ENCODE results near the gene CALU.

The CALU gene

GRCh38 chr7:128781851-128782250 lies 42.7 kb downstream of the CALU start:
- CTCF ChIA-PET = interaction anchor here (0.7 kb wide), 1 partner anchor 354 kb away, joined by 3 read pairs; no protein-coding TSS in a partner anchor
- H3K4me3 ChIP-seq (ENCODE audit: low read depth, low read length) = no peak overlapping the region
- no peak overlapping the region for H3K27ac ChIP-seq (ENCODE audit: extremely low read depth, low read depth, low read length)
- POLR2A ChIA-PET = interaction anchor here (1.6 kb wide), 1 partner anchor 9 kb away, joined by 4 read pairs; the partner anchor contains the start of gene CCDC136
- H3K4me1 ChIP-seq (ENCODE audit: control insufficient read depth, insufficient read depth, low read length) = no peaks in the 10 kb centered on the region
- TF ChIP-seq ZNF354C (tag by site-specific recombination; IDR thresholded peaks at IDR 0.05; ENCODE audit: borderline replicate concordance, low read depth) (no peak), ZBTB49 (tag by site-specific recombination; IDR thresholded peaks at IDR 0.05; ENCODE audit: low read depth) (no peak), ZNF677 (tag by site-specific recombination; IDR thresholded peaks at IDR 0.05) (no peak), BCL11A (tag by site-specific recombination; IDR thresholded peaks at IDR 0.05; ENCODE audit: low read depth) (no peak), ZNF707 (tag by site-specific recombination; IDR thresholded peaks at IDR 0.05) (no peak), ZNF362 (tag by site-specific recombination; IDR thresholded peaks at IDR 0.05) (no peak), ZNF157 (tag by site-specific recombination; IDR thresholded peaks at IDR 0.05) (no peak), ZNF394 (tag by site-specific recombination; IDR thresholded peaks at IDR 0.05; ENCODE audit: borderline replicate concordance) (no peak), ZNF112 (tag by site-specific recombination; IDR thresholded peaks at IDR 0.05) (no peak), FEZF1 (tag by site-specific recombination; IDR thresholded peaks at IDR 0.05) (no peak), ZNF449 (tag by site-specific recombination; IDR thresholded peaks at IDR 0.05) (no peak), ZNF302 (tag by site-specific recombination; IDR thresholded peaks at IDR 0.05; ENCODE audit: low read depth) (no peak), ZNF132 (tag by site-specific recombination; IDR thresholded peaks at IDR 0.05; ENCODE audit: borderline replicate concordance) (no peak), ZXDB (tag by site-specific recombination; IDR thresholded peaks at IDR 0.05) (no peak), ZNF391 (tag by site-specific recombination; IDR thresholded peaks at IDR 0.05; ENCODE audit: borderline replicate concordance, low read depth) (no peak), ZNF341 (tag by site-specific recombination; IDR thresholded peaks at IDR 0.05; ENCODE audit: low read depth) (no peak), ZNF544 (tag by site-specific recombination; IDR thresholded peaks at IDR 0.05) (no peak), ZNF133 (tag by site-specific recombination; IDR thresholded peaks at IDR 0.05) (no peak), ZNF514 (tag by site-specific recombination; IDR thresholded peaks at IDR 0.05) (no peak)
- H3K36me3 ChIP-seq (ENCODE audit: control insufficient read depth in 2 of 2, insufficient read depth in 1 of 2, low read length in 2 of 2) = no peaks in the 10 kb centered on the region
- no peaks in the 10 kb centered on the region for H3K9me3 ChIP-seq (ENCODE audit: control insufficient read depth, insufficient read depth, low read depth, low read length)

GRCh38 chr7:128783143-128783861 lies 44.1 kb downstream of the CALU start:
- CTCF ChIA-PET = no interaction called here
- no peak overlapping the region for H3K27ac ChIP-seq (ENCODE audit: extremely low read depth, low read depth, low read length)
- no peak overlapping the region for H3K4me3 ChIP-seq (ENCODE audit: low read depth, low read length)
- H3K36me3 ChIP-seq (ENCODE audit: control insufficient read depth in 2 of 2, insufficient read depth in 1 of 2, low read length in 2 of 2) = no peaks in the 10 kb centered on the region
- POLR2A ChIA-PET = interaction anchor here (0.6 to 1.6 kb wide), 2 partner anchors 8 to 276 kb away, joined by 4 to 6 read pairs; partner anchors contain the start of gene CCDC136
- H3K9me3 ChIP-seq (ENCODE audit: control insufficient read depth, insufficient read depth, low read depth, low read length) = no peaks in the 10 kb centered on the region
- no peaks in the 10 kb centered on the region for H3K4me1 ChIP-seq (ENCODE audit: control insufficient read depth, insufficient read depth, low read length)
- no peak for TF ChIP-seq PRDM6 (tag by site-specific recombination; IDR thresholded peaks at IDR 0.05)
- no peak for TF ChIP-seq ZFHX2 (tag by site-specific recombination; conservative IDR thresholded peaks at IDR 0.05)
- TF ChIP-seq ZFP41 (tag by site-specific recombination; IDR thresholded peaks at IDR 0.05; ENCODE audit: borderline replicate concordance) = no peak
- TF ChIP-seq ZBTB26 (tag by site-specific recombination; optimal IDR thresholded peaks at IDR 0.05) = peak; percentile 24
- TF ChIP-seq ZNF76 (tag by site-specific recombination; IDR thresholded peaks at IDR 0.05; ENCODE audit: borderline replicate concordance, low read depth) = peak; percentile 54; the same call in 1 of the 2 replicates
- 0 out of 2 replicates have a peak, but pooled peaks have one; percentile 55 for TF ChIP-seq ZNF626 (tag by site-specific recombination; IDR thresholded peaks at IDR 0.05)
- peak; percentile 53; the same call in 1 of the 2 replicates for TF ChIP-seq ZNF501 (tag by site-specific recombination; IDR thresholded peaks at IDR 0.05)
- peak; percentile 49; the same call in 1 of the 2 replicates for TF ChIP-seq IKZF3 (tag by site-specific recombination; IDR thresholded peaks at IDR 0.05)
